ENCODE results near the gene CHID1.

Gene CHID1

GRCh38 chr11:942823-943222, 32.2 kb upstream of the CHID1 start:
- Mint-ChIP-seq H3K4me1 (ENCODE audit: low read depth) (peaks cover 16% of the 10 kb centered on the region), H3K36me3 (ENCODE audit: low read depth) (peaks cover 17% of the 10 kb centered on the region), H3K9me3 (peaks cover 2% of the 10 kb centered on the region), H3K4me3 (no peak overlapping the region), H3K27me3 (ENCODE audit: low read depth) (no peaks in the 10 kb centered on the region), H3K27ac (no peak overlapping the region)

GRCh38 chr11:940496-941135, 30.0 kb upstream of the CHID1 start:
- no peaks in the 10 kb centered on the region for H3K27me3 Mint-ChIP-seq (ENCODE audit: low read depth)
- H3K27ac Mint-ChIP-seq, result no peak overlapping the region
- peaks cover 21% of the 10 kb centered on the region for H3K4me1 Mint-ChIP-seq (ENCODE audit: low read depth)
- H3K4me3 Mint-ChIP-seq, result no peak overlapping the region
- no peaks in the 10 kb centered on the region for H3K9me3 Mint-ChIP-seq
- H3K36me3 Mint-ChIP-seq (ENCODE audit: low read depth), result peaks cover 14% of the 10 kb centered on the region

GRCh38 chr11:937841-938261, 27.2 kb upstream of the CHID1 start:
- Mint-ChIP-seq H3K36me3 (ENCODE audit: low read depth) (no peaks in the 10 kb centered on the region), H3K27me3 (ENCODE audit: low read depth) (no peaks in the 10 kb centered on the region), H3K27ac (no peak overlapping the region), H3K4me3 (no peak overlapping the region), H3K9me3 (no peaks in the 10 kb centered on the region), H3K4me1 (ENCODE audit: low read depth) (peaks cover 24% of the 10 kb centered on the region)

- Mint-ChIP-seq H3K9me3 (no peaks in the 10 kb centered on the region), H3K4me3 (no peak overlapping the region), H3K4me1 (ENCODE audit: low read depth) (peaks cover 25% of the 10 kb centered on the region), H3K36me3 (ENCODE audit: low read depth) (no peaks in the 10 kb centered on the region), H3K27me3 (ENCODE audit: low read depth) (no peaks in the 10 kb centered on the region), H3K27ac (no peak overlapping the region)
These were observed 25.6 kb upstream of the CHID1 start for GRCh38 chr11:936199-936598.

- Mint-ChIP-seq H3K27me3 (ENCODE audit: low read depth) (no peaks in the 10 kb centered on the region), H3K27ac (no peak overlapping the region), H3K9me3 (no peaks in the 10 kb centered on the region), H3K36me3 (ENCODE audit: low read depth) (no peaks in the 10 kb centered on the region), H3K4me3 (no peak overlapping the region), H3K4me1 (ENCODE audit: low read depth) (peaks cover 17% of the 10 kb centered on the region)
These were observed 23.9 kb upstream of the CHID1 start for GRCh38 chr11:934527-934926.

- Mint-ChIP-seq H3K4me1 (ENCODE audit: low read depth) (peaks cover 18% of the 10 kb centered on the region), H3K4me3 (no peak overlapping the region), H3K27me3 (ENCODE audit: low read depth) (no peaks in the 10 kb centered on the region), H3K27ac (no peak overlapping the region), H3K9me3 (no peaks in the 10 kb centered on the region), H3K36me3 (ENCODE audit: low read depth) (no peaks in the 10 kb centered on the region)
These were observed 23.3 kb upstream of the CHID1 start for GRCh38 chr11:933936-934335.

GRCh38 chr11:933142-933851, 22.7 kb upstream of the CHID1 start:
- Mint-ChIP-seq H3K4me1 (ENCODE audit: low read depth) (peaks cover 22% of the 10 kb centered on the region), H3K27ac (no peak overlapping the region), H3K27me3 (ENCODE audit: low read depth) (no peaks in the 10 kb centered on the region)

GRCh38 chr11:932435-932834, 21.8 kb upstream of the CHID1 start:
- Mint-ChIP-seq H3K4me1 (ENCODE audit: low read depth) (peaks cover 30% of the 10 kb centered on the region), H3K36me3 (ENCODE audit: low read depth) (peaks cover 2% of the 10 kb centered on the region), H3K4me3 (no peak overlapping the region), H3K27ac (no peak overlapping the region), H3K27me3 (ENCODE audit: low read depth) (no peaks in the 10 kb centered on the region), H3K9me3 (no peaks in the 10 kb centered on the region)

More at GRCh38 chr11:933142-933851, 22.7 kb upstream of the CHID1 start:
- Mint-ChIP-seq H3K4me3 (no peak overlapping the region), H3K36me3 (ENCODE audit: low read depth) (peaks cover 2% of the 10 kb centered on the region), H3K9me3 (no peaks in the 10 kb centered on the region)

- peaks cover 2% of the 10 kb centered on the region for H3K36me3 Mint-ChIP-seq (ENCODE audit: low read depth)
- H3K4me1 Mint-ChIP-seq (ENCODE audit: low read depth), result peaks cover 36% of the 10 kb centered on the region
- H3K9me3 Mint-ChIP-seq, result no peaks in the 10 kb centered on the region
- no peaks in the 10 kb centered on the region for H3K27me3 Mint-ChIP-seq (ENCODE audit: low read depth)
- no peak overlapping the region for H3K4me3 Mint-ChIP-seq
- no peak overlapping the region for H3K27ac Mint-ChIP-seq
These were observed 20.8 kb upstream of the CHID1 start for GRCh38 chr11:931385-931784.

- no peak overlapping the region for H3K27ac Mint-ChIP-seq
- no peak overlapping the region for H3K4me3 Mint-ChIP-seq
- no peaks in the 10 kb centered on the region for H3K27me3 Mint-ChIP-seq (ENCODE audit: low read depth)
- H3K4me1 Mint-ChIP-seq (ENCODE audit: low read depth), result peaks cover 37% of the 10 kb centered on the region
- H3K9me3 Mint-ChIP-seq, result no peaks in the 10 kb centered on the region
- peaks cover 2% of the 10 kb centered on the region for H3K36me3 Mint-ChIP-seq (ENCODE audit: low read depth)
These were observed 18.8 kb upstream of the CHID1 start for GRCh38 chr11:929405-929804.

- no peak overlapping the region for H3K27ac Mint-ChIP-seq
- H3K9me3 Mint-ChIP-seq, result no peaks in the 10 kb centered on the region
- H3K4me1 Mint-ChIP-seq (ENCODE audit: low read depth), result peaks cover 37% of the 10 kb centered on the region
- no peak overlapping the region for H3K4me3 Mint-ChIP-seq
- peaks cover 2% of the 10 kb centered on the region for H3K36me3 Mint-ChIP-seq (ENCODE audit: low read depth)
- H3K27me3 Mint-ChIP-seq (ENCODE audit: low read depth), result no peaks in the 10 kb centered on the region
These were observed 18.2 kb upstream of the CHID1 start for GRCh38 chr11:928786-929185.

- Mint-ChIP-seq H3K4me1 (ENCODE audit: low read depth) (peaks cover 33% of the 10 kb centered on the region), H3K27ac (no peak overlapping the region)
These were observed 17.3 kb upstream of the CHID1 start for GRCh38 chr11:927871-928270.

GRCh38 chr11:926341-926916, 15.8 kb upstream of the CHID1 start:
- peaks cover 29% of the 10 kb centered on the region for H3K4me1 Mint-ChIP-seq (ENCODE audit: low read depth)
- H3K4me3 Mint-ChIP-seq, result peak overlapping the region; percentile 81
- H3K27me3 Mint-ChIP-seq (ENCODE audit: low read depth), result no peaks in the 10 kb centered on the region
- no peaks in the 10 kb centered on the region for H3K9me3 Mint-ChIP-seq
- peak overlapping the region; percentile 75 for H3K27ac Mint-ChIP-seq
- peaks cover 2% of the 10 kb centered on the region for H3K36me3 Mint-ChIP-seq (ENCODE audit: low read depth)

More at GRCh38 chr11:927871-928270, 17.3 kb upstream of the CHID1 start:
- H3K9me3 Mint-ChIP-seq, result no peaks in the 10 kb centered on the region
- no peak overlapping the region for H3K4me3 Mint-ChIP-seq
- peaks cover 2% of the 10 kb centered on the region for H3K36me3 Mint-ChIP-seq (ENCODE audit: low read depth)
- H3K27me3 Mint-ChIP-seq (ENCODE audit: low read depth), result no peaks in the 10 kb centered on the region

GRCh38 chr11:925496-926301, 15.1 kb upstream of the CHID1 start, which contains the start of gene AP2A2:
TSS of gene AP2A2 (plus strand) at chr11:925870. CDS start at chr11:926022, 152 bp downstream.
- Mint-ChIP-seq H3K27ac (peak within 1 kb of the TSS; percentile 75), H3K4me3 (peak within 1 kb of the TSS; percentile 81), H3K36me3 (ENCODE audit: low read depth) (peaks cover 2% of the 10 kb centered on the region), H3K9me3 (no peaks in the 10 kb centered on the region), H3K27me3 (ENCODE audit: low read depth) (no peaks in the 10 kb centered on the region), H3K4me1 (ENCODE audit: low read depth) (peaks cover 24% of the 10 kb centered on the region)
